Inferior parietal cortex (tissue), 1 donor: Measurements from ENCODE around the gene PRTFDC1.
"Not testable (repeated sequence)": the region's sequence is repeated elsewhere in the genome, so short reads cannot be mapped to it uniquely, and the experiment has no call there.

Experiments used
- DNase-seq: peaks from one replicate; pipeline ENCODE4 v3.0.0-alpha.2; 2016; ENCODE audit errors: extremely low spot score

Gene PRTFDC1

GRCh38 chr10:24844742-24845141 lies 107.7 kb downstream of the PRTFDC1 start:
- no peak for DNase-seq

GRCh38 chr10:24843256-24843655 lies 109.2 kb downstream of the PRTFDC1 start:
- DNase-seq = no peak

- DNase-seq = no peak
Observed at GRCh38 chr10:24842856-24843255, 109.5 kb downstream of the PRTFDC1 start.

- DNase-seq = no peak
Observed at GRCh38 chr10:24841530-24841929, 110.9 kb downstream of the PRTFDC1 start.

- no peak for DNase-seq
Observed at GRCh38 chr10:24840784-24841183, 111.6 kb downstream of the PRTFDC1 start.

- not testable (repeated sequence) for DNase-seq
Observed at GRCh38 chr10:24837781-24838180, 114.6 kb downstream of the PRTFDC1 start.

- no peak for DNase-seq
Observed at GRCh38 chr10:24834869-24835268, 117.5 kb downstream of the PRTFDC1 start.

- DNase-seq = peak; percentile 65
Observed at GRCh38 chr10:24826009-24826408, 126.4 kb downstream of the PRTFDC1 start.

- no peak for DNase-seq
Observed at GRCh38 chr10:24825551-24825950, 126.9 kb downstream of the PRTFDC1 start.

GRCh38 chr10:24824536-24824935 lies 127.9 kb downstream of the PRTFDC1 start:
- no peak for DNase-seq

- no peak for DNase-seq
Observed at GRCh38 chr10:24824124-24824523, 128.3 kb downstream of the PRTFDC1 start.

- DNase-seq = peak; percentile 55
Observed at GRCh38 chr10:24822590-24822989, 129.8 kb downstream of the PRTFDC1 start.

- DNase-seq = no peak
Observed at GRCh38 chr10:24821986-24822385, 130.4 kb downstream of the PRTFDC1 start.

GRCh38 chr10:24816868-24817396 lies 135.5 kb downstream of the PRTFDC1 start:
- no peak for DNase-seq

- no peak for DNase-seq
Observed at GRCh38 chr10:24814568-24815313, 137.7 kb downstream of the PRTFDC1 start.

- no peak for DNase-seq
Observed at GRCh38 chr10:24813856-24814255, 138.6 kb downstream of the PRTFDC1 start.

GRCh38 chr10:24806262-24806661 lies 146.1 kb downstream of the PRTFDC1 start:
- DNase-seq = peak; percentile 69

- DNase-seq = no peak
Observed at GRCh38 chr10:24804956-24805355, 147.4 kb downstream of the PRTFDC1 start.

- DNase-seq = no peak
Observed at GRCh38 chr10:24804392-24804791, 148.0 kb downstream of the PRTFDC1 start.

- DNase-seq = no peak
Observed at GRCh38 chr10:24802378-24802777, 150.0 kb downstream of the PRTFDC1 start.

GRCh38 chr10:24800861-24801260 lies 151.5 kb downstream of the PRTFDC1 start:
- DNase-seq = no peak
